Activated T-helper 9 cell treated with anti-CD3 and anti-CD28 coated beads, Interleukin-2, amount 50 U/mL, for 16 hours (primary cell): ENCODE data around the gene SMAD3.
A peak's percentile ranks its signal among the peaks of the same experiment; 100 is the strongest.

Experiments
- DNase-seq: peaks from one replicate; pipeline ENCODE4 v3.0.0-alpha.2; 2020; ENCODE audit warnings: low read depth

Gene SMAD3

DNA sequence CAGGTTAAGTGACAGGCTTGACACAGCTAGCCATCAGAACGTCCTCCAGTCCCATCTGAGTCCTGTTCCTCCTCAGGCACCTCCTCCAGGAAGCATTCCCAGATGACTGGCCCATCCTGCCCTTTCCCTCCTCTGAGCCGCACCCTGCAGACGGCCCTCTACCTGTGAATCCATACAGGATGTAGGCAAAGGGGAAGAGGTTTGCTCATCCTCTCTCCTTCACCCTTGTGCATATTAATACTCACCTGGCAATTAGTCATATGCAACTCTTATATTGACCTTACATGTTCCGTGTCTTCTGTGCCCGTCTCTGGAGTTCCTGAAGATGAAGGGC lies 61.9 kb downstream of the SMAD3 start:
- DNase-seq: no peak

DNA sequence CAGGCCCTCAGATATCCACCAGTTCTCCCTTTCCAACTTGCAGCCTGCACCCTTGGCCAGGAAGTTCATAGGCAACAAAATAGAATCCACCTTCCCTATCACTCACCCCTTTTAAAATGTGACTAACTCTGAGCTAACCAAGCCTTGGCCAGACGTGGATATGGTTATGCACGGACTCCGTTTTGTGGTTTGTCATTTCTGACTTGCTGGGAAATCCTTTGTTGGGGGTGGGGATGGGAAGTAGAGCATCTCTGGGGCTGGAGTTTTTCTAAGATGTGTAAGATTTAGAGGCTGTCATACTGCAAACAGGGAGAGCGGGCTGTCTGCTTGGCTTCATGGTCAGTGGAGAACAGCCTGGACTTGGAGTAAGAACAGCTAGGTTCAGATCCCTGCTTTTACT lies 62.6 kb downstream of the SMAD3 start:
- no peak for DNase-seq

DNA sequence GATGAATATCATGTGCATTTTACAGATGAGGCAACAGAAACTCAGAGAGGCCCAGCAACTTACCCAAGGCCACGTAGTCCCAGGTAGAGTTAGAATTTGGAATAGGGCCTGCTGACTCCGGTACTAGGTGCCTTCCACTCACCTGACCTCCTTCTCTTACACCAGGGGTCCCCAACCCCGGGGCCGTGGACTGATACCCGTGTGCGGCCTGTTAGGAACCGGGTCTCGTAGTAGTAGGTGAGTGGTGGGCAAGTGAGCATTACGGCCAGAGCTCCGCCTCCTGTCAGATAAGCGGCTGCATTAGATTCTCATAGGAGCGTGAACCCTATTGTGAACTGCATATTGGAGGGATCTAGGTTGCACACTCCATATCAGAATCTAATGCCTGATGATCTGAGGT lies 64.8 kb downstream of the SMAD3 start:
- DNase-seq: no peak

DNA sequence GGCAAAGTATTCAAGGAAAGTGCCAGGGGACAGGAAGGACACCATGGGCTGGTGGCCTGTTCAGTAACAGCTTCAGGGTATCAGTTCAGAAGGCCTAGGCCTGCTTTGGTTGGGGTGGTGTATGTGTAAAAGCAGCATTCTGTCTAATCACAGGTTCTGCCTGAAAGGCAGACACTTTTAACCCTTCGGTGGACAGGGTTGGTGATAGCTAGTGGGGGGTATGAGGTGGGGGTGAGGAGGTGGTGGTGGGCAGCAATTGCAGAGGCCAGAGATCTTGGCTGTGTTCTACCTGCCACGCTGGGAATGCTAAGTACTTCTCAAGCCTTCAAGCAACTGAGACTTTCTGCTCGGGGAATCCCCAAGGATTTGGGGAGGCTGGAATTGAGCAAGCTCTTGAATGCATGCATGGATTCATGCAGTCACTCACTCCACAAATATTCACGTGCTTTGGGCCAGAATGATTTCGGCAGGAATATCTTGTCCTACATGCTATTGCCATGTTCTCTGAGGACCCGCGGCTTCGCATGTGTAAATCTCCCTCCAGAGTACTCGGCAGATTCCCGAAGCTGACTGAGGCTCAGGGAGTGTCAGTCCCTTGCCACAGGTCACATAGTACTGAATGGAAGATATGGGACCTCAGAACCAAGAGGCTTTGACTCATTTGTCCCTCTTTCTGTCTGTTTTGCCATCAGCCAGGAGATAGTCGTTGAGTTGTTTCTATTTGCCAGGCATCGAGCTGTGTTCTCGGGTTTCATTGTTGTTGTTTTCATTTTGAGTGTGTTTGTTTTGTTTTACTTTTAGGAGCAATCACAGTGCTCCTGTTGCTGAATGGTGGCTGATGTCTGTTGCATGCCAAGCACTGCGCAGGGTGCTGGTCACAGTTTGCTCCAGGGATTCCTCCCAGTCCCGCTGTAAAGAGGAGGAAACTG lies 65.5 kb downstream of the SMAD3 start:
- DNase-seq: no peak

DNA sequence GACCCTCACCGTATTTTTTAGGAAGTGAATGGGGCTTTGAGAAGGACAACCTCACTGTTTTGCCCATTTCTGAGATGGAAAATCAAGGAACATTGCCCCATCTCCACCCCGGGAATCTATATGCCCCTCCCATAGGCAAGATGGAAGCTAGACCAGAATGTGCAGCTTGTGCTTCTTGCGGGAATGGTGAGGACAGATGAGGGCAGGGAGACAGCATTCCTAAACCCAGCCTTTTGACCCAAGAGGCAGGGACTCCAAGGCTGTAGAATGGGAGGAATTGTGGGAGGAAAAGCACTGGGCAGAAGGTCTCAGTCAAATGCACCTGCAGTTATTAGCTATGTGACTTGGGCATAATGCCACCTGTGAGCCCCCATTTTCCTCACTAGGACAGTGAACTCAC lies 66.9 kb downstream of the SMAD3 start:
- no peak for DNase-seq

DNA sequence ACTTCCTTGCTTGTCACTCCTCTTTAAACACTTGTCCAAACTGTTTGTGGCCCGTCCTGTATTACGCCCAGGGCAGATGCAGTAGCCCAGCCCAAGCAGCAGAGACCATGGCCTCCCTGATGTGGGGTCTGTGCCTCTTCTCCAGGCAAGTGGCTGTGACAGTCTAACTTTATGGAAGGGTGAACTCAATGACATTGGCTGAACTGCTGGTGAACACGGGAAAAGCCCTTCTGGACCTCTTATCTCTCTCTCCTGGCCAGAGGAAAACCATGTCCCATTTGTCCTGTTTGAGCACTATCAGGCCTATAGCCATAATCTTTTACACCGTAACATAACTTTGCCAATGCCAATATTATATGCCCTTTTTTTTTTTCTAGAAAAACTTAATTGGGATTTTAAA lies 67.6 kb downstream of the SMAD3 start:
- no peak for DNase-seq

DNA sequence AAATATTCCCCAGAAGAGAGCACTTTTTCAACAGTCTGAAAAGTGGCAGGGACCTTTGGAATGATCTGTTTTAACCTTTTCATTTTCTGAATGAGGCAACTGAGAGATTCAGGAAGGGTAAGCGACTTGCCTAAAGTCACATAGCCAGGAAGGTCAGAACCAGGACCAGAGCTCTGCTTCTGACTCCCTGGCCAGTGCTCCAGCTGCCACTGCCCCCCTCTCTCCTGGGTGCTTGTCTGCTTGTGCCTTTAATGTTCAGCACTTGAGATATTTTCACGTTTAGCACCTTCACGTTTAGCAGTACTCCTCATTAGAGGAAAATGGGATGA lies 68.3 kb downstream of the SMAD3 start:
- DNase-seq: no peak

DNA sequence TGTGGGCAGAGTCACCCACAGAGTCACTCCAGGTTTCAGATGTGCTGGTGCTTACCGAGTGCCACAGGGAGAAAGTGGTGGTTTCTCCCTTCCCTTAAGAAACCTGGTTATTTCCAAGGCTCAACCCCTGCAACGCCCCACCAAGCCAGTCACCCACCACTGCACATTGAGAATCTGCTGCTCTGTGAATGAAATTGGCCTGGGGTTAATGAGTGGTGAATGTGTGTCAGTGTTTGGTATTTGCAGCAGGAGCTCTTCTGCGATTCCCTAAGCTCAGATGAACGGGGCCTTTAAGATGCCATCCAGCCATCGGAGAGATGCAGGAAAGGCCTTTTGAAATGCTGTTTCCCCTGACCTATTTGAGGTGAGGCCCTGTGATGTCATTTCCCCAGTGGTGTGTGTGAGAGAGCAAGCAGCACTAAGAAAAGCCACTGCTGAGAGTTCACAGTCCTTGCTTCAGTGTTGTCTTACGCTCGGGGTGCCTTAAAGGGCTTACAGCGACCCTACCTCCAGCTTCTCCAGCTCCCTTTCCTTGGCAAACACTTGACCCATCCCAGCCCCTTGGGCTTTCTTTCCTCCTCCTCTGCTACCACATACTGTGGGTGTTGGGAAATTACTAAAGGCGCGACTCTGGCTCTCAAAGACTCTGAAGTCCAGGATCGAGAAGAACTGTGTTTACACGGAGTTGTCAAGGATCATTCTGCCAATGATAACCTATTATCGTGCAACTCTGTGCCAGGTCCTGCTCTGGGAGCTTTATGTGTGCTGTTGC lies 68.9 kb downstream of the SMAD3 start:
- DNase-seq: peak; percentile 45

DNA sequence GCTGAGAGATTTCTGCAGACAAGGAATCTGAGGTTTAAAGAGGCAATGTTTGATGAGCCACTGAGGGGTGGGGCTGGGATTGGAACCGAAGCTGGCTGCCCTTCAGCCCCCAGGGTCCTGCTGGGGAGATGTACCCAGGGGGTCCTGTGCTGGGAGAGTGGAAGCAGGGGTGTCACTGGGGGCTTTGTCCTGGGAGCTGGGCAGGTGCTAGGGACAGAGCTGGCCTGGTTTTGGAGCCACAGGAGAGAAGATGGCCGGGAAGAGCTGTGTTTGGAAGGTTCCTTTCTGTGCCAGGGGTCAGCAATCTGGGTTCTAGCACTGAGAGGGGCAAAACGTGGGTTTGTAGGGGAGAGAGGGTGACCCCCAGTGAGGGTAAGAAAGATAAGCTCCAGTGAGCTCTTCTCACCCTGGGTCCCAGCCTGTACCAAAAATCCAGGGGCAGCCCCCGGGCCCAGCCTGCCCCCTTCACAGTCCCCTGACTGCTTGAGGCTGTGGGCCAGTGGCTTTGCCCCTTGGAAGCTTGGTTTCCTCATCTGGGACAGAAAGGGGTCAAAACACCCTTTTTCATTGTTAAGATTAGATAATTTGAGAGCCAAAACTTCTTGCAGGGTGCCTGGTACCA lies 69.6 kb downstream of the SMAD3 start:
- no peak for DNase-seq

DNA sequence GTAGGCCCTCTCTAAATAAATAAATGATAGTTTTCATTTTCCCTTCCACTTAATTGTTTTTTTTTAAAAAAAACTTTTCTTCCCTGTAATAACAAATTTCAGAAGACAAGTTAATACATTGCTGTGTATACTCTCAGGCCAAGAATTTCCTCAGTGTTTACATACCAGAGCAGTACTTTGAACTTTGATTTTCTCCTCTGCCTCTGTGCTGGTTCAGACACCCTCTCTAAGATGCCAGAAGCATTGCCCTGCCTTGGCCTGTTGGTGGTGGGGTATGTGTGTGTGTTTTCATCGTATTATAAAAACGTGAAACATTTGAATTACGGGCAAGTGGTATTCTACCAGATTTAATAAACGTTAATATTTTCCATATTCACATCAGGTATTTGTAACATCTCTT lies 70.1 kb downstream of the SMAD3 start:
- no peak for DNase-seq

DNA sequence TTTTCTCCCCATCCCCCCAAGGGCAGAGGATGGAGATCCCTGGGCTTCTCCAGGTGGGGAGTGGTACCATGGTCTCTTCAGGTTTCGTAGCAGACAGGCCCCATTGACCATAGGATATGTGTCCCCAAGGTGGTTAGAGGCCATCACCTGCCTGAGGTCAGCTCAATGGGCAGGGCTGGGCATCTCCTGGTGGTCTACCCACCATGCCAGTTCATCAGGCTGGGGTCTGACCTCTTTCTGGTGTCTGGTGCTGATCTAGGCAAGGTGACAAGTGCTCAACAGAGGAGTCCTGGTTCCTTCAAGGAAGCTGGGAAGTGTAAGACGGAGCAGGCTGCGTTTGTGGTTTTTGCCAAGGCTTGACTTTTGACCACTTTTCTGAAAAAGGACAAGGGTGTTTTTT lies 71.4 kb downstream of the SMAD3 start:
- no peak for DNase-seq

DNA sequence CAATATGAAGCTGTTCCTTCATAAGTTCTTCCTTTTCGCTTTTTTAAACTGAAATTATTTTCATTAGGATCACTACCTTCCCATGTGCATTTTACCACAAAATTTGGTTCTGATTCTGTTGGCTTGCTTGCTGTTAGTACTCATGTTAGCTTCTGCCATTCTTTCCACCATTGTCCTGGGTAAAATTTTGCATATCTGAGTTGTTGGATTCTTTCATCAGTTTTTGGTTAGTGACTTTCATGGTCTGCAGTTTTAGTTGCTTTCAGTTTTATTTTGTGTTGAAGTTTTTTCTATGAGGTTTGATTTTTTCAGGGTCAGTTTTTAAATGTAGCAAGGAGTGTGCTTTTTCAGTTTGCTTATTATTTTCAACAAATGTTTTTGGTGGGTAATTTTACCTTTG lies 71.9 kb downstream of the SMAD3 start:
- no peak for DNase-seq

DNA sequence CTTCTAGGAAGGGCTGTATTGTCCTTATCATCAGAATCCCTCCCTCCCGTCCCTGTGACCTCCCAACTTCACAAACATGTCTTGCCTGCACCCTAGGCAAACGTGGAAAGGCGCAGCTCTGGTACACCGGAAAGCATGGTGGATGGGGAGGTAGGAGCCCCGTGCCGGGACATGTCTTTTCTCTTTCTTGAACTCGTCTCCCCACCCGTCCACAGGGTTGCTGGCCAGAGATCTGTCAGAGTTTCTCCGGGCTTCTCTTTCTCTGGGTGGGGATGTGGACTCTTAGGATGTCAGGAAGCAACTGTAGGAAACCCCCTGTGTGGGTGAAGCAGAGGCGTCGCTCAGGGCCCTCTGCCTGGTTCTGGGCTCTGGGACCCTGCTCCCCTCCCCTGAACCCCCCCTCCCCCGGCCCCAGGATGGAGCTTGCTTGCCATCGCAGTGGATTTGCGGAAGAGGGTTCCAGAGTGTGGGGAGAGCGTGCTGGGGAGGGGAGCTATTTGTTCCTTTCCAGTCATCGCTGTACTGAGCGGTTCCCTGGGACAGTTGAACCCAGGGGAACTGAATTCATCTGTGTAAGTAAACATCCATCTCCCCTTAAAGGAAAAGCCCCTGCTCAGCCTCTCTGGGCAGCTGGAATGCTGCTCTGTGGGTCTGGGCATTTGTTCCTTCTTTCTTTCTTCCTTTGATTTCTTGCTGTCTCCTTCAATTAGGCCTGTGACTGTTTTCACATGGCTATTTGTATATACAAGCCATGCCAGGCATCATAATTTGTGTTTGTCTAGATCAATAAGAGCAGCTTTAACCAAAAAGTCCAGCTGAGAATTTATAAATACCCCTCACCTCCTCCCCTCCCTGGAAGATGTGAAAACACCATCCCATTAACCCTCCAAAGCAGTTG lies 72.8 kb downstream of the SMAD3 start:
- DNase-seq: no peak

DNA sequence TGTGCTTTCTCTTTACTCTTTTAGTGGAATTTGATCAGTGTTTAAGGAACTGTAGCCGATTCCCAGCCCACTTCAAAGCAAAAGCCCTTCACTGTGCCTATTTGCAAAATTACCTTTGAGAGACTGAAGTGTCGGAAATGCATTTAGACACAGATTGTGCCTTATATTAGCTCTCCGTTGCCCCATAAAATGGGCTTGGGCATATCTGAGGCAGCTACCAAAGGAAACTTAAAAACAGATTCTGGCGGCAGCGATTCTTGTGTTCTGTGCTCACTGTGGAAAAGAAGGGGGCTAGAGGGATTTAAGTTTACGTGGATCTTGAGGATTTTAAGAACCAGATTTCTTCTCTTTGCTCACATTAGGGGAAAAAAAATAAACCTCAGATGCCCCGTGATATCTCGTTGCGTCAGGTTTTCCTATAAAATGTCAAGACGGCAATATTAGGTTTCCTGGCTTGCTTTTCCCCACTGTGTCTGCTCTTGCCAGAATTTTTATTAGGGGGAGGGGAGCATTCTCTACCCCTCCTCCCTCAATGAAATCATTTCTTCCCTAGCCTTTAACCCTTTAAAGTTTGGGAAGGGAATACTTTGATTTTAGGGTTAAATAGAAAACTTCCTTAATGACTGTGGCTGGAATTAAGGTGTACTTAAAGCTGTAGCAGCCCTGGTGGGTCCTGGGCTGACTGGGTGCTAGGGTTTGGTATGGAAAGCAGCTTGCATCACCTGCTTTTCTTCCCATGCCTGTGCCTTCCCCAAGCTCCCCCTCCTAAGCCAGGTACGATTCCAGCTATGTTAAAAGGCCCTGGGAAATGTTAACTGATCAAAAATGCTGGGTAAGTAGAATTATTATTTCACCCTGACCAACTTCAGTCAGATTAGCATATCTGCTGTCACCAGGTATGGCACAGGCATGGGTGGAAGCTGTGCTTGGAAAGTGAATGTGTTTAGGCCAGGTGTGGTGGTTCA lies 73.8 kb downstream of the SMAD3 start:
- no peak for DNase-seq

DNA sequence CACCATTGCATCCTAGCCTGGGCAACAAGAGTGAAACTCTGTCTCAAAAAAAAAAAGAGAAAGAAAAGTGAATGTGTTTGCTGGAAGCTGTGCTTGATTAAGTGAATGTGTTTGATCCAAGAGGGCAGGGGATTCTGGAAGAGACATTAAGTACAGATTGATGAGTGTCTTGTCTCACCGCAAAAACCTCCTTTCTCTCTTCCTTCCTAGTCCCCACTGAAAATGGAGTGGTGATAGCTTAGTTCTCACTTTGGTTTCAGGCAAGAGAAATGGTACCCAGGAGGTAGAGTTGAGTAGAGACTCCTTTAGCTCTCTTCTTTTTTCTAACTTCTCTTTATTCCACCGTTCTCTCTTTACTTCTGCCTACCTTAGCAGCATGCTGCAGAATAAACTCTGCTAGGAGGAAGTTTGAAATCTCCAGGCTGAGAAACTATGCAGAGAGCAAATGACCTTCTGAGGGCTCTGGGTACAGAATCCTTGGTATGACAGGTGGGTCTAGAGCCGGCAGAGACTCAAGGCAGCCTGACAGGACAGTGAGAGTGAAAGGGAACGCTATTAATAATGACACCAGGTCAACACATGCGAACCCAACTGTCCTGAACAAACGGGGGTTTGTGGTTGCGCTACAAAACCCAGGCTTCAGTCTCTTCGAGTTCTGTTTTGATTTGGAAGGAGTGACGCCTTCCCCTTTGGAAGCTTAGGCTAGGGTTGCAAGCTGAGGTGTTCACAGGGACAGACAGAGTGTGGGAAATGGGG lies 74.9 kb downstream of the SMAD3 start:
- no peak for DNase-seq

DNA sequence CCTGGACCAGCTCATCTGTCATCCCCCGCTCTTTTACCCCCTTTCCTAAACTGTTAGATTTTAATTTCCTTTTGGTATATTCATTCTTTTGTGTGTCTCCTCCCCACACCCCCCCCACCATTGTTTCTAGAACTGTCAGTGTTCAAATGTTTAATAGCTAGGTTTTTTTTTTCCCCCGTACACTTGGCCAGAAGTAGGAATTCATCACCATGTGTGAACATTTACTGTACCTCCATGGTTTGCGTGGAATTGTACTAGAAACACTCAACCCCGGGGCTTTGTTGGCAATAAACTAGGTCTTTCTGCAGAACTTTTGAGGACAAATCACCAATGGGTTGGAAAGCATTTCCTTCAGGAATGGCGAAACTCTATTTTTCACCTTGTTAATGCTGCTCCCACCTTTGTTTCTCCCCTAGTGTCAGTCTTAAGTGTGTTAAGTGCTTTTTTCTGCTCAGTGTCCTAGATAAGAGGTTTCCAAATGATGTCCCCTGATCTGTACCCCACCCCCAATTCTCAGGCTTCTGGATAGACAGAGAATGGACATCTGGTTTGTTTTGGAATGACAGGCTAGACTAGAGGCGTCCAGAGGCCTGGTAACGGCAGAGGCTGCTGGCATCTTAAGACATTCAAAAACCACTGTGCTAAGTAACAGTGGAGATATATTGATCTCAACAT lies 76.8 kb downstream of the SMAD3 start:
- no peak for DNase-seq

DNA sequence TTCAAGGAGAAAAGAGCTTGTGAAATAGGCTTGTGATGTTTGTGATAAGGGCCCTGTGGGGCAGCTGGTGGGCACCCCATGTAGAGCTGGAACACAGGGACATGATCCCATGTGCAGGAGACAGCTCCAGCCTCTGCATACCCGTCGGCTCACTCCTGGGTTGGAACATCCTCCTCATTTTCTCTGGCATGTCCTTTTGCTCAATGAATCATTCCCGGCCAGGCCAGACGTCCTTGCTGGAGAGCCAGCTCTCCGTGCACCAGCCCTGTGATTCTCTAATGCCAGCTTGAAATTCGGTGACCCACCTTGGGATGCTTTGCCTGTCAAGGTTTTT lies 77.3 kb downstream of the SMAD3 start:
- DNase-seq: no peak

DNA sequence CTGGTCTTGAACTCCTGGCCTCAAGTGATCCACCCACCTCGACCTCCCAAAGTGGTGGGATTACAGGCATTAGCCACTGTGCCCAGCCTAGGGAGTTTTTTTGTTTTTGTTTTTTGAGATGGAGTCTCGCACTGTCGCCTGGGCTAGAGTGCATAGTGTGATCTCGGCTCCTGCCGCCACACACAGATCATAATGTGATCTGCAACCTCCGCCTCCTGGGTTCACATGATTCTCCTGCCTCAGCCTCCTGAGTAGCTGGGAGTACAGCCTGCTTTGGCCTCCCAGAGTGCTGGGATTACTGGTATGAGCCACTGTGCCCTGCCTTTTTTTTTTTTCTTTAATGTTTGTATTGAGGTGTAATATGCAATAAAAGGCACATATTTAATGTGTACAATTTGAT lies 78.2 kb downstream of the SMAD3 start:
- no peak for DNase-seq

DNA sequence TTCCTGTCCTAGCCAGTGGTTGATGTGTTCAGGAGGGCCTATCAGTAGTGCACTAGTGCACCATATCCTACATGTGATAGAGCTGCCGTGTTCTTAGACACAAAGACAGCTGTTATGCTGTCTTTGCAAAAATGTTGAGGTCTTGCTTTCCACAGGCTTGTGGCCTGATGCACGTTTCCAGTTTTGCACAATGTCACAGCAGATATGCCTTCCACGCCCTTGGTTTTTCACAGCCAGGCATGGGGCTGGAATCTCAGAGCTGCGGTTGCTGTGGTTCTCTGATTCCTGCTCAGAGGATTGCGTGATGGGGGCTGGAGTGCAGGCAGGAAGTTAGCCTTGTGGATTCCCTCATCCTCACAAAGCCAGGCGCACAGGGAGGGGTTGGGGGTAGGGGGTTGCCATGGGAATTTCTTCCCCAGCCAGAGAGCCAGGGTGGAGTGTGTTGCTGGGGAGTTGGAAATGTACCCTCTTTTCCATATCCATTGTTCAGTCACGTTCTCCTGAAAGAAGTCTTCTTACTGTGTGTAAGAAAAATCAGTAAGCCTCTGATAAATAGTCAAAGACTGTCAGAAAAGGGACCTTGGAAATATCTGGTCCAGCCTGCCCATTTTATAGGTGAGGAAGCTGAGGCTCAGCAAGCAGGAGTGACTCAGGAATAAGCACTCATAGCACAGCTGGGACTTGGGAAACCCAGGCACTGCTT lies 79.4 kb downstream of the SMAD3 start:
- DNase-seq: no peak
